Common myeloid progenitor, CD34-positive (primary cell): ENCODE results near the gene MACROD2.

Experiments used
- CTCF ChIA-PET: fragments of 350-600 bp; sonication (Branson Sonifier 250); formaldehyde crosslinking; loops from one replicate; lab custom pipeline; 2021; ENCODE audit warnings: antibody characterized with exemption; lab: Charles Lee
- POLR2A ChIA-PET: fragments of 350-600 bp; sonication (Branson Sonifier 250); formaldehyde crosslinking; loops from one replicate; lab custom pipeline; 2021; ENCODE audit warnings: antibody characterized with exemption; lab: Charles Lee
- DNase-seq, 3 donors: peaks; one replicate each; pipeline versions ENCODE4 v3.0.0 to v3.0.0-alpha.2; 2013
- H3K27ac ChIP-seq, 2 experiments: 1 replicate in 1 of 2; 2 replicates in 1 of 2; pipeline ENCODE4 v1.7.0; 2013; ENCODE audit warnings: inconsistent platforms in 2 of 2, low read length in 2 of 2, mild to moderate bottlenecking in 2 of 2, low read depth in 1 of 2, moderate library complexity in 1 of 2; ENCODE audit not compliant: severe bottlenecking in 2 of 2, insufficient read depth in 1 of 2, poor library complexity in 1 of 2
- H3K27me3 ChIP-seq, 5 experiments: replicated peaks in 2 of 5; 1 replicate in 3 of 5; 2 replicates in 2 of 5; pipeline versions ENCODE4 v1.6.1 to v1.7.0; 2013; ENCODE audit warnings: low read length in 4 of 5, mild to moderate bottlenecking in 2 of 5, moderate library complexity in 2 of 5, inconsistent platforms in 1 of 5; ENCODE audit not compliant: insufficient read depth in 5 of 5, control insufficient read depth in 4 of 5
- H3K36me3 ChIP-seq, 4 experiments: 1 replicate in 2 of 4; 2 replicates in 2 of 4; pipeline versions ENCODE4 v1.6.1 to v1.7.0; 2013; ENCODE audit warnings: low read length in 3 of 4, control low read depth in 1 of 4, mild to moderate bottlenecking in 1 of 4; ENCODE audit not compliant: control insufficient read depth in 4 of 4, insufficient read depth in 4 of 4
- H3K4me1 ChIP-seq, 4 experiments: 1 replicate in 3 of 4; 2 replicates in 1 of 4; pipeline versions ENCODE4 v1.6.1 to v1.7.1; 2013; ENCODE audit warnings: low read length in 3 of 4, mild to moderate bottlenecking in 3 of 4, control low read depth in 1 of 4, inconsistent platforms in 1 of 4, moderate library complexity in 1 of 4; ENCODE audit not compliant: control insufficient read depth in 4 of 4, insufficient read depth in 4 of 4; ENCODE audit errors: control extremely low read depth in 1 of 4
- H3K4me3 ChIP-seq, 7 experiments: 1 replicate in 4 of 7; 2 replicates in 3 of 7; pipeline versions ENCODE4 v1.5.1 to v1.7.0; 2013; ENCODE audit warnings: mild to moderate bottlenecking in 7 of 7, low read length in 6 of 7, moderate library complexity in 6 of 7, inconsistent platforms in 2 of 7, low read depth in 2 of 7, control low read depth in 1 of 7; ENCODE audit not compliant: insufficient read depth in 4 of 7, control insufficient read depth in 1 of 7; ENCODE audit errors: extremely low read depth in 1 of 7
- H3K9me3 ChIP-seq, 5 experiments: 1 replicate in 4 of 5; 2 replicates in 1 of 5; pipeline versions ENCODE4 v1.6.1 to v1.7.1; 2013; ENCODE audit warnings: low read length in 4 of 5, mild to moderate bottlenecking in 2 of 5, inconsistent platforms in 1 of 5, low read depth in 1 of 5, moderate library complexity in 1 of 5; ENCODE audit not compliant: control insufficient read depth in 4 of 5, insufficient read depth in 2 of 5; ENCODE audit errors: control extremely low read depth in 1 of 5
- WGBS: methylation state at CpG from one replicate; pipeline ENCODE4 v1.1.5; 2013; ENCODE audit not compliant: insufficient coverage; 5-methylcytosine and 5-hydroxymethylcytosine counted together

MACROD2 gene

DNA sequence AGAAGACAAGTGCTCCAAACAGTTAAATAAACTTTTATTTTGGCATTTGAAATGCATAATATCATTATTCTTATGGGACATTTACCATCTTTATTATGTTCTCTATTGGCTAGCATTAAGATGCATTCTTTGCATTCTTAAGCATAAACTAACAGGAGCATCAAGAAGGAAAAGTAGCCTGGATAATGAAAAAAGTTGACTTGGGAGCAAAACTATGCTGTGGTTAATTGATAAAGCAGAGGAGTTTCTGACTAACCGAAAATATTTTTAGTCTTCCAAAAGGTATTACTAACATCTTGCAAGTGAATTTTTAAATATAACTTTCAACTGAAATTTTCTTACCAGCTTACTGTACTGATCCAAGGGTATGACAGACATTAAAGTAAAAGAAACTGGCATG, 201.8 kb downstream of the MACROD2 start:
- no peak for DNase-seq
- no CpG with 5 or more reads among the region's 1 CpG for WGBS
- Histone ChIP-seq H3K27ac (no peak overlapping the region), H3K9me3 (no peaks in the 10 kb centered on the region), H3K4me3 (no peak overlapping the region), H3K4me1 (no peaks in the 10 kb centered on the region), H3K36me3 (no peaks in the 10 kb centered on the region), H3K27me3 (no peaks in the 10 kb centered on the region)
- ChIA-PET POLR2A (no interaction called here), CTCF (no interaction called here)

DNA sequence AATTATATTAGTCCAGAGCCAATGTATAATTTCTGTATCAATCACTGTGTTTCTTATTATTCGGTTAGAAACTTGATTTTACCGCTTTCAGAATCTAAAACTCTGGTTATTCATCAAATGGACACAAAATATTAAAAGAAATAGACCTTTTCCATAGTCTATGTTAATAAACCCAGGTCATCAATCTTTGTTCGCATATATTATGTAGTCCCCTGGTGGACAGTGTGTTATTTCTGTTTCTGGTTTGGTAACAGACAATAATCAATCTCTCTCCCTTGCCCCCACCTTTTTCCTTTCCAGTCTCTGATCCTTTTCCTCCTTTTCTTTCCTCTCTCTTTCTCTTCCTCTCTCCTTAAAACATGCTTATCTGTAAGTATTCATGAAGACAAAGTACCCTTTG, 203.1 kb downstream of the MACROD2 start:
- no peak overlapping the region for H3K4me3 ChIP-seq
- no peaks in the 10 kb centered on the region for H3K9me3 ChIP-seq
- no peak for DNase-seq
- no peak overlapping the region for H3K27ac ChIP-seq
- ChIA-PET POLR2A (no interaction called here), CTCF (no interaction called here)
- WGBS, result no CpG with 5 or more reads among the region's 3 CpGs
- H3K27me3 ChIP-seq, result no peaks in the 10 kb centered on the region
- H3K36me3 ChIP-seq, result no peaks in the 10 kb centered on the region
- H3K4me1 ChIP-seq, result no peaks in the 10 kb centered on the region

DNA sequence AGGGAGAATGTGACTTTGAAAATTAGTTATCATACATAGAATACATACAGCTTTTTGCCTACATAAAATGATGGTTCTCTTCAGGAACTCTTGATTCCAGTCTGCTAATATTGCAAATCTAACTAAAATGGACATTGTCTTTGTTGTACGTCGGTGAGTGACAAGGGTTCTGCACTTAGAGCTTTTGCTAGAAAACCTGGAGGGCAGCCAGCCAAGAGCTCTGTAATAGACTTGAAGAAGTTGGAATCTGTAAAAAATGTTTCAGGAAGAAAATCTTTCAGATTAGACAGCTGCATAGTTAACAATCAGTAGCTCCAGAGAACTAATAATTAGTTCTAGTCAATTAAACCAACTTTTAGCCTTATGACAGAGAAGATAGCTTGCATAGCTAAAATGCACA, 203.8 kb downstream of the MACROD2 start:
- H3K4me1 ChIP-seq, result no peaks in the 10 kb centered on the region
- H3K36me3 ChIP-seq, result no peaks in the 10 kb centered on the region
- CTCF ChIA-PET, result no interaction called here
- POLR2A ChIA-PET, result no interaction called here
- WGBS, result no CpG with 5 or more reads among the region's 2 CpGs
- no peak for DNase-seq
- no peak overlapping the region for H3K4me3 ChIP-seq
- H3K27ac ChIP-seq, result no peak overlapping the region
- peaks cover 0 to 3% (median 0%) of the 10 kb centered on the region in 5 experiments for H3K9me3 ChIP-seq
- H3K27me3 ChIP-seq, result no peaks in the 10 kb centered on the region

DNA sequence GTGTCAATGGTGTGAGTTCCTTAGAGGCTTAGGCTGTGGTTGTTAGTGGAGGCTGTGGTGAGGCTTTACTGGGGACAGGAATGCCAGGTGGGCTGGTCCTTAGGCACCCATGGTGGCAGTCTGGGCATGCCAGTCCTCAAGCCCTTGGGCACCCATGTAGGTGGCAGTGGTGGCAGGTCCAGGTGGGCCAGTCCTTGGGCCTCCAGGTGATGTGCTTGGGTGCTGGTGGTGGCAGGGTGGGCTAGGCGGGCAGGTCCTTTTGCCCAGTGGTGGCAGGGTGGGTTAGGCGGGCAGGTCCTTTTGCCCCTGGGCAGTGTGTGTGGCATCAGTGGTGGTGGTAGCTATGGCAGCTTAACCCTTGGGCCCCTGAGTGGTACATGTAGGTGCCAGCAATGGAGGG, 208.3 kb downstream of the MACROD2 start:
- Histone ChIP-seq H3K27me3 (no peaks in the 10 kb centered on the region), H3K9me3 (peaks cover 0 to 3% (median 0%) of the 10 kb centered on the region in 5 experiments), H3K4me3 (no peak overlapping the region), H3K36me3 (no peaks in the 10 kb centered on the region), H3K27ac (no peak overlapping the region), H3K4me1 (no peaks in the 10 kb centered on the region)
- ChIA-PET CTCF (no interaction called here), POLR2A (no interaction called here)
- WGBS, result 100% methylated on average over 2 of the region's 2 CpGs
- DNase-seq, result no peak

DNA sequence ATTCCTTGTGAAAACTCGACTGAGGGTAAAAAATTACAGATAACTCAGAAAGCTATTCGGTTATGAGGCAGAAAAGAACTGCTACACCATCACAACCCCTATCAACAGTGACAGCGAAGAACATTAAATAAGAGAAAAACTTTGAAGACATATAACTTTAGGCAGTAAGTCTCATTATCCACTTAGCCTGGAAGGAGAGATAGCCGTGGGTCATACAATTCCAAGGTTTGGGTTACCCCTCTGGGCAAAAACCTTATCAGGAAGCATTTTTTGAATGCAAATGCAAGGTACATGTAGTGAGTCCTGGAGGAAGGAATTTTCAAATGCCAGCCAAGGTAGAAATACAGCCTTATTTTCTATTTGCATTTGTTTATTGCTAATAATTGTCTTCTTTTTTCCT, 212.3 kb downstream of the MACROD2 start:
- Histone ChIP-seq H3K27ac (no peak overlapping the region), H3K4me1 (no peaks in the 10 kb centered on the region), H3K27me3 (no peaks in the 10 kb centered on the region), H3K9me3 (peaks cover 0 to 3% (median 0%) of the 10 kb centered on the region in 5 experiments), H3K4me3 (no peak overlapping the region), H3K36me3 (no peaks in the 10 kb centered on the region)
- CTCF ChIA-PET, result interaction anchor here (1.7 kb wide), 1 partner anchor 16 kb away, joined by 4 read pairs; no protein-coding TSS in a partner anchor
- DNase-seq, result no peak
- POLR2A ChIA-PET, result no interaction called here
- WGBS, result 100% methylated on average over 1 of the region's 4 CpGs

DNA sequence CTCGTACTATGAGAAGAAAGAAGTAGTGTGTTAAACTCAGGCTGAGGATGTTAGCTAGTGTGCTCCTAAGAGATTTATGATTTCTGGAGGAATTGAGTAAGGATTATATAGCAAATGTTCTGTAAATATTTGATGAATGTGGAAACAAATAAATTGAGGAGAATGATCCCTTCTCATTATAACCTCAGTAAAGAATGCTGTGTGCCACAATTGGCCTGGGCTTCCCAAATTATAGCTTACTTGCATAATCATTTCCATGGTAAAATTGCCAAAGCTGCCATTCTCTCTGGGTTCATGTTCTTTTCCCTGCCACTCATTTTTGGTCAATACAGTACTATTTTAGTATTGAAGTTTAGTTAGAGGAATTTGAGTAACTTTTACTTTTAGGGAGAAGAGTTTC, 213.6 kb downstream of the MACROD2 start:
- Histone ChIP-seq H3K4me1 (no peaks in the 10 kb centered on the region), H3K27ac (no peak overlapping the region), H3K36me3 (no peaks in the 10 kb centered on the region), H3K9me3 (peaks cover 0 to under 1% (median 0%) of the 10 kb centered on the region in 5 experiments), H3K4me3 (no peak overlapping the region), H3K27me3 (no peaks in the 10 kb centered on the region)
- WGBS, result 100% methylated on average over 1 of the region's 1 CpG
- no peak for DNase-seq
- CTCF ChIA-PET, result interaction anchor here (1.7 kb wide), 1 partner anchor 15 kb away, joined by 4 read pairs; no protein-coding TSS in a partner anchor
- POLR2A ChIA-PET, result no interaction called here

DNA sequence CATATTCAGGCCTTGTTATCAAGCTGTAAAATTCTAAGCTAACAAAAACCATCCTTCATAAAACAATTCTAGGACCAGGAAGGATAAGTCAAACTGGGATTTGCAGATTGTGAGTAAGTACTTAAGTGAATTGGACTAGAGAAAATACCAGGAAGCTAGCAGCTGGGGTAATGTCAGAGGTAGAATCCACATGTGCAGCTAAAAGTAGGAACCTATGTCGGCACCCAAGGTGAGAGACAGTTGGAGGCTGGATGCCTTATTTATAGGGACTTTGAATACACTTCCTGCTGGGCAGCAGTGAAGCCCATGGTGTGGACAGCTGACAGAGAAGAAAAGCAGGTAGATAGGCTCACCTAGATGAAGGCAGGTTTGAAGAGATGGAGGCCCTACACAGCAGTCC, 214.8 kb downstream of the MACROD2 start:
- ChIA-PET POLR2A (no interaction called here), CTCF (no interaction called here)
- Histone ChIP-seq H3K4me1 (no peaks in the 10 kb centered on the region), H3K36me3 (no peaks in the 10 kb centered on the region), H3K27me3 (no peaks in the 10 kb centered on the region), H3K9me3 (no peaks in the 10 kb centered on the region), H3K4me3 (no peak overlapping the region), H3K27ac (no peak overlapping the region)
- DNase-seq, result no peak
- WGBS, result 60% methylated on average over 1 of the region's 1 CpG
